ENCODE results near the gene GSK3B.

DNA sequence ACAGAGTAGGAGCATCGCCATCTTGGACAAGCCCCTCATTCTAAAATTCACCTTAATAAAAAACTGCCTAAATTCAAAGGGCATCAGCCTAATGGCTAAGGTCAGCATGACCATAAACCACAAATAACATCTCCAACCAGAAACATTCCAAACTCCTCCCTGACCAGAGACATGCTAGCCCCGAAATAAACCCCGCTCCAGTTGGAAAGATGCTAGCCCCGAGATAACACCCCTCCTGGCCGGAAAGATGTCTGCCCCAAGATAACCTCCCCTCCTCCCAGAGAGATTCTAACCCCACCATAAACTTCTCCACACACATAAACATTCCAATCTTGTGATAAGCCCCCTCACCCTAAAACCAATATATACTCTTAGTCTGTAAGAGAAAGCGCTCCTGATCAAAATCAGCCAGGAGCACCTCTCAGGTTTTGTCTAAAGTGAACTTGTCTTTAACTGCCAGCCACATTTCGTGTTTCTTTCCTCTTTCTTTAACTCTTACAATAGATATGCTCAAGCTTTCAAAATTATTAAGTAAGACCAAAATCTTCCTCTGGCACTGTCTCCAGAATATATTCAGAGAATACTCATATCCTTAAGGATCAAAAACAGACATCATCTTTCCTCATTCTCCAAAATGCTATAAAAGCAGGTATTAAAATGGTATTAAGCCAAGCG, 104.1 kb downstream of the GSK3B start:
- TF ChIP-seq, protein P1, sequence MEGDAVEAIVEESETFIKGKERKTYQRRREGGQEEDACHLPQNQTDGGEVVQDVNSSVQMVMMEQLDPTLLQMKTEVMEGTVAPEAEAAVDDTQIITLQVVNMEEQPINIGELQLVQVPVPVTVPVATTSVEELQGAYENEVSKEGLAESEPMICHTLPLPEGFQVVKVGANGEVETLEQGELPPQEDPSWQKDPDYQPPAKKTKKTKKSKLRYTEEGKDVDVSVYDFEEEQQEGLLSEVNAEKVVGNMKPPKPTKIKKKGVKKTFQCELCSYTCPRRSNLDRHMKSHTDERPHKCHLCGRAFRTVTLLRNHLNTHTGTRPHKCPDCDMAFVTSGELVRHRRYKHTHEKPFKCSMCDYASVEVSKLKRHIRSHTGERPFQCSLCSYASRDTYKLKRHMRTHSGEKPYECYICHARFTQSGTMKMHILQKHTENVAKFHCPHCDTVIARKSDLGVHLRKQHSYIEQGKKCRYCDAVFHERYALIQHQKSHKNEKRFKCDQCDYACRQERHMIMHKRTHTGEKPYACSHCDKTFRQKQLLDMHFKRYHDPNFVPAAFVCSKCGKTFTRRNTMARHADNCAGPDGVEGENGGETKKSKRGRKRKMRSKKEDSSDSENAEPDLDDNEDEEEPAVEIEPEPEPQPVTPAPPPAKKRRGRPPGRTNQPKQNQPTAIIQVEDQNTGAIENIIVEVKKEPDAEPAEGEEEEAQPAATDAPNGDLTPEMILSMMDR (IDR thresholded peaks at IDR 0.05; ENCODE audit: low read length), result no peak
- TF ChIP-seq EZH2 (optimal IDR thresholded peaks at IDR 0.05; ENCODE audit: low read depth, low read length), result no peak
